Gastroesophageal sphincter (tissue), 3 donors: ENCODE data around the gene STT3A.

Experiments
- CTCF ChIP-seq, 4 experiments: fragments of 200-600 bp in 2 of 4; fragments of 450-650 bp in 2 of 4; sonication (generic) in 1 of 4; IDR thresholded peaks; one replicate each; pipeline ENCODE4 v1.5.1; 2017 to 2019; ENCODE audit warnings: antibody characterized with exemption in 4 of 4, mild to moderate bottlenecking in 2 of 4, moderate library complexity in 2 of 4
- EP300 ChIP-seq: sonication (generic); formaldehyde crosslinking; IDR thresholded peaks from one replicate; pipeline ENCODE4 v1.6.1; 2017; ENCODE audit warnings: antibody characterized with exemption, mild to moderate bottlenecking
- POLR2A ChIP-seq, 2 donors: fragments of 450-650 bp; IDR thresholded peaks; one replicate each; pipeline ENCODE4 v1.6.1; 2017; ENCODE audit warnings: antibody characterized with exemption in 2 of 2, mild to moderate bottlenecking in 2 of 2, moderate library complexity in 1 of 2
- POLR2AphosphoS5 ChIP-seq: sonication (generic); formaldehyde crosslinking; IDR thresholded peaks from one replicate; pipeline ENCODE4 v1.6.1; 2017; ENCODE audit warnings: antibody characterized with exemption

- TF ChIP-seq CTCF (IDR thresholded peaks at IDR 0.05), result no peak
- no peak for TF ChIP-seq EP300
- TF ChIP-seq POLR2A (IDR thresholded peaks at IDR 0.05), result no peak
- no peak for TF ChIP-seq POLR2AphosphoS5
Observed at GRCh38 chr11:125551835-125552342, 40.8 kb upstream of the STT3A start.
